K562 (cell line): ENCODE results near the gene TRIM25. TPM values are rescaled to one million over a fixed set of nuclear protein-coding genes. Genes with fewer than 3 reads are reported as not detected.

Experiments
- CREB1 ChIP-seq, 2 experiments: sonication (generic) in 1 of 2; formaldehyde crosslinking in 1 of 2; IDR thresholded peaks; 2 replicates each; pipeline versions ENCODE4 v1.6.1 to v1.8.0; 2012 to 2022; ENCODE audit warnings: inconsistent platforms in 1 of 2, mild to moderate bottlenecking in 1 of 2, missing genetic modification reagents in 1 of 2, moderate library complexity in 1 of 2
- DPF2 ChIP-seq: fragments of 450-650 bp; IDR thresholded peaks from 2 replicates; pipeline ENCODE4 v1.6.1; 2016
- EP300 ChIP-seq: IDR thresholded peaks from 2 replicates; pipeline ENCODE4 v1.6.1; 2012; ENCODE audit warnings: low read length, improper control_type of control experiment
- ESRRB ChIP-seq: fragments of 250-450 bp; sonication (Bioruptor Pico); IDR thresholded peaks from 2 replicates; pipeline ENCODE4 v1.5.0; 2020; ENCODE audit warnings: mild to moderate bottlenecking, moderate library complexity, borderline replicate concordance
- FIP1L1 ChIP-seq: fragments of 200-400 bp; formaldehyde crosslinking; IDR thresholded peaks from 2 replicates; pipeline ENCODE4 v1.6.1; 2018; ENCODE audit warnings: mild to moderate bottlenecking, low read depth, low read length; ENCODE audit not compliant: poor library complexity, severe bottlenecking
- FOXP1 ChIP-seq: sonication (generic); formaldehyde crosslinking; IDR thresholded peaks from 2 replicates; pipeline ENCODE4 v1.8.0; 2022; ENCODE audit warnings: mild to moderate bottlenecking, missing genetic modification reagents
- HMG20A ChIP-seq: fragments of 450-650 bp; formaldehyde crosslinking; conservative IDR thresholded peaks from 2 replicates; pipeline ENCODE4 v1.4.0; 2020; ENCODE audit warnings: mild to moderate bottlenecking, mixed read lengths
- PRMT5 ChIP-seq: sonication (generic); formaldehyde crosslinking; IDR thresholded peaks from 2 replicates; pipeline ENCODE4 v1.5.0; 2020; ENCODE audit warnings: missing genetic modification reagents
- RBM14 ChIP-seq: fragments of 200-400 bp; formaldehyde crosslinking; IDR thresholded peaks from 2 replicates; pipeline ENCODE4 v1.6.1; 2018; ENCODE audit warnings: low read depth, mild to moderate bottlenecking, low read length, moderate library complexity, borderline replicate concordance; ENCODE audit not compliant: insufficient read depth
- RHOXF2B ChIP-seq: fragments of 250-450 bp; sonication (Bioruptor Pico); conservative IDR thresholded peaks from 2 replicates; pipeline ENCODE4 v1.5.1; 2021
- RNF2 ChIP-seq: sonication (generic); IDR thresholded peaks from 2 replicates; pipeline ENCODE4 v1.6.1; 2016
- SRSF1 ChIP-seq: fragments of 200-400 bp; formaldehyde crosslinking; IDR thresholded peaks from 2 replicates; pipeline ENCODE4 v1.6.1; 2017; ENCODE audit warnings: mild to moderate bottlenecking, low read depth, low read length, moderate library complexity
- TAF15 ChIP-seq: fragments of 200-400 bp; formaldehyde crosslinking; IDR thresholded peaks from 2 replicates; pipeline ENCODE4 v1.6.1; 2017; ENCODE audit warnings: mild to moderate bottlenecking, low read depth, low read length, moderate library complexity
- ZNF23 ChIP-seq: fragments of 250-450 bp; sonication (Bioruptor Pico); IDR thresholded peaks from 2 replicates; pipeline ENCODE4 v1.4.0; 2020; ENCODE audit warnings: mild to moderate bottlenecking
- ZNF644 ChIP-seq: fragments of 200-800 bp; sonication (Bioruptor generic); IDR thresholded peaks from 2 replicates; pipeline ENCODE4 v1.6.1; 2016; ENCODE audit warnings: low read depth, missing genetic modification characterization, missing compliant biosample characterization
- ZNF76 ChIP-seq: fragments of 250-450 bp; sonication (Bioruptor Pico); IDR thresholded peaks from 2 replicates; pipeline ENCODE4 v1.4.0; 2020; ENCODE audit warnings: mild to moderate bottlenecking, moderate library complexity, borderline replicate concordance
- polyA plus RNA-seq, 8 experiments: library from polyadenylated mRNA; depleted of rRNA in 4 of 8; stranded (reverse) in 5 of 8; unstranded in 3 of 8; fragments of >200 nt; fragmentation: Nextera tagmentation in 2 of 8; fragmentation: Illumina TruSeq in 1 of 8; extraction: Ambion mirVana in 2 of 8; extraction: Trizol in 1 of 8; gene quantifications; 2 replicates each; pipeline versions ENCODE4 v1.2.1 to v1.2.3, GENCODE V29; 2011 to 2014; ENCODE audit warnings: inconsistent platforms in 1 of 8, missing spikeins in 1 of 8
- total RNA-seq, 7 experiments: library from RNA; depleted of rRNA in 6 of 7; stranded (reverse); fragments of >200 nt in 6 of 7; fragmentation: Illumina TruSeq in 2 of 7; extraction: Trizol in 2 of 7; gene quantifications; 2 replicates each; pipeline versions ENCODE4 v1.2.1 to v1.2.3, GENCODE V29; 2011 to 2021; ENCODE audit warnings: low replicate concordance in 1 of 7
- TF ChIP-seq, protein P1 (sequence below), 2 experiments: fragments of 450-650 bp; conservative IDR thresholded peaks; 2 replicates each; pipeline ENCODE4 v1.6.1; 2017; ENCODE audit warnings: mild to moderate bottlenecking in 2 of 2, moderate library complexity in 2 of 2
- TF ChIP-seq, protein P2 (sequence below): sonication (generic); formaldehyde crosslinking; IDR thresholded peaks from 2 replicates; pipeline ENCODE4 v1.8.1; 2022; ENCODE audit warnings: missing genetic modification reagents
- TF ChIP-seq, protein P3 (sequence below): fragments of 250-450 bp; sonication (Bioruptor Pico); IDR thresholded peaks from 2 replicates; pipeline ENCODE4 v1.5.0; 2021
- TF ChIP-seq, protein P4 (sequence below): fragments of 150-350 bp; IDR thresholded peaks from 2 replicates; pipeline ENCODE4 v1.6.1; 2014; ENCODE audit warnings: low read depth, mild to moderate bottlenecking, low read length, borderline replicate concordance

The TRIM25 gene
- total and polyA plus RNA-seq, 9 of the 15 experiments (the other 6 are each of a cell fraction or from before 2014, with no cell fraction given) = 5.9 to 49.5 (median 24.5) TPM

DNA sequence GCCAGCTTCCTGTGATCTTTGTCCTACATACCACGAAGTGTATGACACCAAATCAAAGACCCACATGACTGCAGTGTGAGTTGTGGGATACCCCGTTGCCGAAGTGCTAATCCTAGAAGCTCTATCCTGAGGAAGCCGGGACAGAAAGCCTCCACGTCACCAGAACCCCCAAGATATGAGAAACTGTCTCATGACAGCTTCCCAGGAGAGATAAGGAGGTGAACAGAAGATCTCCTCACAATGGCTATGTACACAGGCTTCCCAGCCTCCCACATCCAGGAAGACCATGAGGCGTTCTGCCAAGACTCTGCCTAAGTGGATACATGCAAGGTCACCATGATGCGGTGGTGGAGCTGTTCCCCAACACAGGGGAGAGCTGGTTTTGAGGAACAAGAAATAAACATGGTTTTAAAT, 37.1 kb downstream of the TRIM25 start (continued):
- no peak for TF ChIP-seq TAF15
- TF ChIP-seq, protein P1, sequence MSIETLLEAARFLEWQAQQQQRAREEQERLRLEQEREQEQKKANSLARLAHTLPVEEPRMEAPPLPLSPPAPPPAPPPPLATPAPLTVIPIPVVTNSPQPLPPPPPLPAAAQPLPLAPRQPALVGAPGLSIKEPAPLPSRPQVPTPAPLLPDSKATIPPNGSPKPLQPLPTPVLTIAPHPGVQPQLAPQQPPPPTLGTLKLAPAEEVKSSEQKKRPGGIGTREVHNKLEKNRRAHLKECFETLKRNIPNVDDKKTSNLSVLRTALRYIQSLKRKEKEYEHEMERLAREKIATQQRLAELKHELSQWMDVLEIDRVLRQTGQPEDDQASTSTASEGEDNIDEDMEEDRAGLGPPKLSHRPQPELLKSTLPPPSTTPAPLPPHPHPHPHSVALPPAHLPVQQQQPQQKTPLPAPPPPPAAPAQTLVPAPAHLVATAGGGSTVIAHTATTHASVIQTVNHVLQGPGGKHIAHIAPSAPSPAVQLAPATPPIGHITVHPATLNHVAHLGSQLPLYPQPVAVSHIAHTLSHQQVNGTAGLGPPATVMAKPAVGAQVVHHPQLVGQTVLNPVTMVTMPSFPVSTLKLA (conservative IDR thresholded peaks at IDR 0.05) = no peak
- TF ChIP-seq FIP1L1 = no peak
- no peak for TF ChIP-seq HMG20A (CRISPR knock-in tag)
- no peak for TF ChIP-seq ZNF23
- no peak for TF ChIP-seq ZNF76 (CRISPR knock-in tag)
- TF ChIP-seq RBM14 = no peak
- TF ChIP-seq RNF2 = no peak
- peak; percentile 50; the same call in 1 of the 2 replicates for TF ChIP-seq EP300
- TF ChIP-seq, protein P2, sequence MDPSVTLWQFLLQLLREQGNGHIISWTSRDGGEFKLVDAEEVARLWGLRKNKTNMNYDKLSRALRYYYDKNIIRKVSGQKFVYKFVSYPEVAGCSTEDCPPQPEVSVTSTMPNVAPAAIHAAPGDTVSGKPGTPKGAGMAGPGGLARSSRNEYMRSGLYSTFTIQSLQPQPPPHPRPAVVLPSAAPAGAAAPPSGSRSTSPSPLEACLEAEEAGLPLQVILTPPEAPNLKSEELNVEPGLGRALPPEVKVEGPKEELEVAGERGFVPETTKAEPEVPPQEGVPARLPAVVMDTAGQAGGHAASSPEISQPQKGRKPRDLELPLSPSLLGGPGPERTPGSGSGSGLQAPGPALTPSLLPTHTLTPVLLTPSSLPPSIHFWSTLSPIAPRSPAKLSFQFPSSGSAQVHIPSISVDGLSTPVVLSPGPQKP = no peak
- no peak for TF ChIP-seq CREB1 (IDR thresholded peaks at IDR 0.05)
- no peak for TF ChIP-seq CREB1 (CRISPR knock-in tag; IDR thresholded peaks at IDR 0.05)
- no peak for TF ChIP-seq ESRRB
- TF ChIP-seq, protein P3, sequence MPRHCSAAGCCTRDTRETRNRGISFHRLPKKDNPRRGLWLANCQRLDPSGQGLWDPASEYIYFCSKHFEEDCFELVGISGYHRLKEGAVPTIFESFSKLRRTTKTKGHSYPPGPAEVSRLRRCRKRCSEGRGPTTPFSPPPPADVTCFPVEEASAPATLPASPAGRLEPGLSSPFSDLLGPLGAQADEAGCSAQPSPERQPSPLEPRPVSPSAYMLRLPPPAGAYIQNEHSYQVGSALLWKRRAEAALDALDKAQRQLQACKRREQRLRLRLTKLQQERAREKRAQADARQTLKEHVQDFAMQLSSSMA (CRISPR knock-in tag) = no peak
- no peak for TF ChIP-seq SRSF1
- no peak for TF ChIP-seq PRMT5 (CRISPR knock-in tag)
- TF ChIP-seq, protein P4, sequence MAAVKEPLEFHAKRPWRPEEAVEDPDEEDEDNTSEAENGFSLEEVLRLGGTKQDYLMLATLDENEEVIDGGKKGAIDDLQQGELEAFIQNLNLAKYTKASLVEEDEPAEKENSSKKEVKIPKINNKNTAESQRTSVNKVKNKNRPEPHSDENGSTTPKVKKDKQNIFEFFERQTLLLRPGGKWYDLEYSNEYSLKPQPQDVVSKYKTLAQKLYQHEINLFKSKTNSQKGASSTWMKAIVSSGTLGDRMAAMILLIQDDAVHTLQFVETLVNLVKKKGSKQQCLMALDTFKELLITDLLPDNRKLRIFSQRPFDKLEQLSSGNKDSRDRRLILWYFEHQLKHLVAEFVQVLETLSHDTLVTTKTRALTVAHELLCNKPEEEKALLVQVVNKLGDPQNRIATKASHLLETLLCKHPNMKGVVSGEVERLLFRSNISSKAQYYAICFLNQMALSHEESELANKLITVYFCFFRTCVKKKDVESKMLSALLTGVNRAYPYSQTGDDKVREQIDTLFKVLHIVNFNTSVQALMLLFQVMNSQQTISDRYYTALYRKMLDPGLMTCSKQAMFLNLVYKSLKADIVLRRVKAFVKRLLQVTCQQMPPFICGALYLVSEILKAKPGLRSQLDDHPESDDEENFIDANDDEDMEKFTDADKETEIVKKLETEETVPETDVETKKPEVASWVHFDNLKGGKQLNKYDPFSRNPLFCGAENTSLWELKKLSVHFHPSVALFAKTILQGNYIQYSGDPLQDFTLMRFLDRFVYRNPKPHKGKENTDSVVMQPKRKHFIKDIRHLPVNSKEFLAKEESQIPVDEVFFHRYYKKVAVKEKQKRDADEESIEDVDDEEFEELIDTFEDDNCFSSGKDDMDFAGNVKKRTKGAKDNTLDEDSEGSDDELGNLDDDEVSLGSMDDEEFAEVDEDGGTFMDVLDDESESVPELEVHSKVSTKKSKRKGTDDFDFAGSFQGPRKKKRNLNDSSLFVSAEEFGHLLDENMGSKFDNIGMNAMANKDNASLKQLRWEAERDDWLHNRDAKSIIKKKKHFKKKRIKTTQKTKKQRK = no peak
- TF ChIP-seq DPF2 = 0 out of 2 replicates have a peak, but pooled peaks have one; percentile 45
- no peak for TF ChIP-seq RHOXF2B
- TF ChIP-seq ZNF644 (tag) = no peak
- no peak for TF ChIP-seq FOXP1 (CRISPR knock-in tag)
